Measurements from ENCODE around the gene FDXR. TPM values are rescaled to one million over a fixed set of nuclear protein-coding genes. Genes with fewer than 3 reads are reported as not detected.

The FDXR gene
- total RNA-seq, 4 donors from 2014 or later = 2.1 to 6.0 (median 3.2) TPM

GRCh38 chr17:74868908-74869255, 3.9 kb downstream of the FDXR start:
- DNase-seq = no peak

GRCh38 chr17:74868251-74868907, 4.4 kb downstream of the FDXR start:
- Histone ChIP-seq H3K4me1 (peaks cover 9% of the 10 kb centered on the region in 2 donors), H3K9me3 (no peaks in the 10 kb centered on the region), H3K27ac (no peak overlapping the region), H3K27me3 (no peaks in the 10 kb centered on the region), H3K36me3 (no peaks in the 10 kb centered on the region), H3K4me3 (no peak overlapping the region)
- intact Hi-C loops (cut with DNase I; ENCODE audit: low total_unique reads) (no loop called here), in situ Hi-C loops (cut with MboI; ENCODE audit: low sequenced_read_pairs in 4 of 4) (loop anchor here (5.0 to 25.0 kb wide), 4 partner anchors 74 to 481 kb away; partner anchors contain the start of gene NHERF1 (in 2 of the 4))
- TF ChIP-seq POLR2A (IDR thresholded peaks at IDR 0.05) (no peak), CTCF (IDR thresholded peaks at IDR 0.05 in 4 of 5, conservative IDR thresholded peaks at IDR 0.05 in 1 of 5) (no peak)
- no peak for DNase-seq
- no peak for ATAC-seq

More at GRCh38 chr17:74868908-74869255, 3.9 kb downstream of the FDXR start:
- in situ Hi-C loops (cut with MboI; ENCODE audit: low sequenced_read_pairs in 4 of 4) = loop anchor here (5.0 to 25.0 kb wide), 4 partner anchors 74 to 482 kb away; partner anchors contain the start of gene NHERF1 (in 2 of the 4)
- Histone ChIP-seq H3K27me3 (no peaks in the 10 kb centered on the region), H3K27ac (no peak overlapping the region), H3K9me3 (no peaks in the 10 kb centered on the region), H3K4me1 (peaks cover 10 to 12% of the 10 kb centered on the region in 2 donors), H3K4me3 (no peak overlapping the region), H3K36me3 (no peaks in the 10 kb centered on the region)
- intact Hi-C loops (cut with DNase I; ENCODE audit: low total_unique reads) = no loop called here
- no peak for TF ChIP-seq POLR2A (IDR thresholded peaks at IDR 0.05)
- TF ChIP-seq CTCF (IDR thresholded peaks at IDR 0.05 in 4 of 5, conservative IDR thresholded peaks at IDR 0.05 in 1 of 5) = no peak
- ATAC-seq = no peak

- ATAC-seq (no peak), DNase-seq (no peak)
- H3K27ac ChIP-seq = no peak overlapping the region
- no peak overlapping the region for H3K4me3 ChIP-seq
- H3K36me3 ChIP-seq = no peaks in the 10 kb centered on the region
- TF ChIP-seq POLR2A (IDR thresholded peaks at IDR 0.05) (no peak), CTCF (IDR thresholded peaks at IDR 0.05 in 4 of 5, conservative IDR thresholded peaks at IDR 0.05 in 1 of 5) (no peak)
- intact Hi-C loops (cut with DNase I; ENCODE audit: low total_unique reads) = no loop called here
- no peaks in the 10 kb centered on the region for H3K9me3 ChIP-seq
- H3K4me1 ChIP-seq = peaks cover 0 to 8% of the 10 kb centered on the region in 2 donors
- peaks cover 0 to 6% (median 6%) of the 10 kb centered on the region in 3 donors for H3K27me3 ChIP-seq
- in situ Hi-C loops (cut with MboI; ENCODE audit: low sequenced_read_pairs in 4 of 4) = loop anchor here (5.0 to 25.0 kb wide), 4 partner anchors 72 to 479 kb away; partner anchors contain the start of gene NHERF1 (in 2 of the 4)
These were observed 6.5 kb downstream of the FDXR start for GRCh38 chr17:74866198-74866835.

GRCh38 chr17:74865504-74866197, 7.1 kb downstream of the FDXR start:
- in situ Hi-C loops (cut with MboI; ENCODE audit: low sequenced_read_pairs in 4 of 4) = loop anchor here (5.0 to 25.0 kb wide), 4 partner anchors 71 to 478 kb away; partner anchors contain the start of gene NHERF1 (in 2 of the 4)
- no peak for ATAC-seq

More at GRCh38 chr17:74865504-74866197, 7.1 kb downstream of the FDXR start:
- H3K27me3 ChIP-seq = peaks cover 6 to 13% (median 12%) of the 10 kb centered on the region in 3 donors
- no peak for DNase-seq
- intact Hi-C loops (cut with DNase I; ENCODE audit: low total_unique reads) = loop anchor here (1.0 to 2.0 kb wide), 3 partner anchors 23 to 121 kb away; no protein-coding TSS in a partner anchor
- no peak overlapping the region for H3K4me3 ChIP-seq
- H3K36me3 ChIP-seq = no peaks in the 10 kb centered on the region
- TF ChIP-seq CTCF (IDR thresholded peaks at IDR 0.05 in 4 of 5, conservative IDR thresholded peaks at IDR 0.05 in 1 of 5) = no peak
- no peak for TF ChIP-seq POLR2A (IDR thresholded peaks at IDR 0.05)
- H3K9me3 ChIP-seq = no peaks in the 10 kb centered on the region
- no peak overlapping the region for H3K27ac ChIP-seq
- H3K4me1 ChIP-seq = peaks cover 0 to 13% of the 10 kb centered on the region in 2 donors

Data from gastrocnemius medialis (tissue), 4 donors.